Neutrophil (primary cell): ENCODE results near the gene EEF2KMT.

Experiments used
- H3K27ac ChIP-seq: fragments of 200-600 bp; sonication (generic); 2 replicates; pipeline ENCODE4 v1.5.1; 2016; ENCODE audit warnings: mild to moderate bottlenecking, moderate library complexity
- H3K27me3 ChIP-seq: fragments of 200-600 bp; sonication (generic); 2 replicates; pipeline ENCODE4 v1.6.0; 2016; ENCODE audit warnings: mild to moderate bottlenecking
- H3K36me3 ChIP-seq: fragments of 200-600 bp; sonication (generic); 2 replicates; pipeline ENCODE4 v1.5.1; 2017
- H3K4me1 ChIP-seq, 2 experiments: fragments of 200-600 bp in 1 of 2; sonication (generic) in 1 of 2; 1 replicate in 1 of 2; 2 replicates in 1 of 2; pipeline versions ENCODE4 v1.5.1 to v1.6.1; 2013 to 2016; ENCODE audit warnings: low read depth in 1 of 2, low read length in 1 of 2, mild to moderate bottlenecking in 1 of 2, moderate library complexity in 1 of 2; ENCODE audit not compliant: control insufficient read depth in 1 of 2, insufficient read depth in 1 of 2
- H3K4me3 ChIP-seq, 2 experiments: fragments of 200-600 bp in 1 of 2; sonication (generic) in 1 of 2; 1 replicate in 1 of 2; 2 replicates in 1 of 2; pipeline ENCODE4 v1.5.1; 2013 to 2016; ENCODE audit warnings: low read depth in 1 of 2, low read length in 1 of 2, mild to moderate bottlenecking in 1 of 2, moderate library complexity in 1 of 2
- H3K9me3 ChIP-seq: fragments of 200-600 bp; sonication (generic); 2 replicates; pipeline ENCODE4 v1.5.1; 2016
- CTCF ChIP-seq: fragments of 200-600 bp; sonication (generic); IDR thresholded peaks from 2 replicates; pipeline ENCODE4 v1.5.1; 2016; ENCODE audit warnings: antibody characterized with exemption

Gene EEF2KMT

GRCh38 chr16:5042574-5043171 is 54.9 kb downstream of the EEF2KMT start:
- H3K27ac ChIP-seq, result no peak overlapping the region
- H3K4me1 ChIP-seq, result no peaks in the 10 kb centered on the region
- no peak for TF ChIP-seq CTCF
- H3K9me3 ChIP-seq, result no peaks in the 10 kb centered on the region
- H3K36me3 ChIP-seq, result no peaks in the 10 kb centered on the region
- peaks cover 15% of the 10 kb centered on the region for H3K27me3 ChIP-seq
- no peak overlapping the region for H3K4me3 ChIP-seq

DNA sequence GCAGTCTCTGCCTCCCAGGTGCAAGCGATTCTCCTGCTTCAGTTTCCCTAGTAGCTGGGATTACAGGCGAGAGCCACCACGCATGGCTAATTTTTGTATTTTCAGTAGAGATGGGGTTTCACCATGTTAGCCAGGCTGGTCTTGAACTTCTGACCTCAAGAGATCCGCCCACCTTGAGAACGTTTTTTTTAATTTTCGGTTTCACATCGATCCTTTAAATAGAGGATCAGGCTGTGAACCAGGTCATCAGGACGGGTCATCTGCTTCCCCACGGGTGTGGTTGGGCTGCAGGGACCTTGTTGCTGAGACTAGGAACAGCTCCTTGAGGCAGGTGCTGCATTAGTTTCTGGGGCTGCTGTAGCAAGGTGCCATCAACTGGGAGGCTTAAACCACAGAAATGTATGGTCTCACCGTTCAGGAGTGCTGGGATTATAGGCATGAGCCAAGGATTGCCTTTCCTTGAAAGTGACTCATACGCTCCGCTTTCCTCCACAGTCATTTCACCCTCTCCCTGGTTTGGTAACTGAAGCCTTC is 55.9 kb downstream of the EEF2KMT start:
- no peaks in the 10 kb centered on the region for H3K4me1 ChIP-seq
- peaks cover 15% of the 10 kb centered on the region for H3K27me3 ChIP-seq
- no peaks in the 10 kb centered on the region for H3K36me3 ChIP-seq
- no peak overlapping the region for H3K27ac ChIP-seq
- no peaks in the 10 kb centered on the region for H3K9me3 ChIP-seq
- no peak for TF ChIP-seq CTCF
- H3K4me3 ChIP-seq, result no peak overlapping the region

GRCh38 chr16:5040451-5040850 is 57.1 kb downstream of the EEF2KMT start:
- Histone ChIP-seq H3K4me3 (no peak overlapping the region), H3K4me1 (no peaks in the 10 kb centered on the region), H3K36me3 (no peaks in the 10 kb centered on the region), H3K27ac (no peak overlapping the region), H3K27me3 (peaks cover 15% of the 10 kb centered on the region), H3K9me3 (no peaks in the 10 kb centered on the region)
- no peak for TF ChIP-seq CTCF

DNA sequence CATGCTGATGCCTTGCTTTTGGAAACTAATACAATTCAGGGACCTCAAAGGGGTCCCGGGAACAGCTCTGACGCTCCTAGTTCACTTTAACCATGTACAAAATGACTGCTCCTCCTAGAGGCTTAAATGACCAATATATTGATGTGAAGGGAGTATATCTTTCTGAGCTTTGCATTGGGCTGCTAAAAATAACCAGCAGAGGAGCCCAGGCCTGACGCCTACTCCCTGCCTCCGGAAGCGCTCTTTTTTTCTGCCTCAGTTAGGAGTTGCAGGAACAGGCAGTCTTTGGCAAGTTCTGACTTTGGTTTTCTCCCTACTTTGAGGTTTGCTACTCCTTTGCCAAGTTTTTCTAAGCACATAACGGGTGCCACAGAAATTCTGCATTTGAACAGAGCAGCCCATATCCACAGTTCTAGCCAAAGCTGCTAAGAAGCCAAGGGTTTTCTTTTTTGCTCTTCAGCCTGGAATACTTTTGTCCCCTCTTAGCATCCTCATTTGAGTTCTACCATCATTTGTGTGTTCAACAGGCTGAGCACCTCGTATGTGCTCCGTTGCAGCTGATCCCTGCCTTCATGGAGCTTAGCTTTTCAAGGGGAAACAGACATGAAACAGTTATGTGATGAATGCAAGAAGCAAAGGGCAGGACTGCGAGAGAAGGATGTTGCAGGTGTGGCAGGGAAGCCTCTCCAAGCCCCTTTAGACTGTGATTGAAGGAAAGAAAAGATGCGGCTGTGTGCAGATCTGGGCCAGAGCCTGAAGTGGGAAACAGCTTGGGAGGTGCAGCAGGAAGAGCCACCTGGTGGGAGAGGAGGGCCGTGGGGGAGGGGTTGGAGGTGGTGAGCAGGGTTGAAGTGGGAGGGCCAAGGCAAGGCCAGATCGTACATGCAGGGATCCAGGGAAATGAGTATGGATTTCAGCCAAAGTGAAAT is 61.1 kb downstream of the EEF2KMT start:
- Histone ChIP-seq H3K9me3 (no peaks in the 10 kb centered on the region), H3K27ac (no peak overlapping the region), H3K4me1 (peaks cover 12 to 16% of the 10 kb centered on the region in 2 experiments), H3K4me3 (no peak overlapping the region), H3K36me3 (no peaks in the 10 kb centered on the region), H3K27me3 (peaks cover 17% of the 10 kb centered on the region)
- TF ChIP-seq CTCF, result no peak

GRCh38 chr16:5035909-5036227 is 61.7 kb downstream of the EEF2KMT start:
- Histone ChIP-seq H3K4me3 (no peak overlapping the region), H3K27me3 (peaks cover 11% of the 10 kb centered on the region), H3K4me1 (peaks cover 12 to 16% of the 10 kb centered on the region in 2 experiments), H3K9me3 (no peaks in the 10 kb centered on the region), H3K36me3 (no peaks in the 10 kb centered on the region), H3K27ac (no peak overlapping the region)
- TF ChIP-seq CTCF, result no peak
